HEK293 (cell line): ENCODE data around the gene CD48.

Experiments
- ZBTB1 ChIP-seq: fragments of 450-650 bp; formaldehyde crosslinking; IDR thresholded peaks from 2 replicates; pipeline ENCODE4 v1.5.1; 2016; ENCODE audit warnings: missing biosample characterization, missing genetic modification characterization
- ZNF768 ChIP-seq: fragments of 450-650 bp; formaldehyde crosslinking; IDR thresholded peaks from 2 replicates; pipeline ENCODE4 v1.5.1; 2018; ENCODE audit warnings: missing biosample characterization, mild to moderate bottlenecking, missing genetic modification characterization
- TF ChIP-seq, protein P1 (sequence below): fragments of 450-650 bp; formaldehyde crosslinking; IDR thresholded peaks from 2 replicates; pipeline ENCODE4 v1.5.1; 2016; ENCODE audit warnings: missing biosample characterization, missing genetic modification characterization
- TF ChIP-seq, protein P2 (sequence below): IDR thresholded peaks from 2 replicates; pipeline ENCODE4 v1.6.1; 2011; ENCODE audit warnings: mild to moderate bottlenecking, low read depth, low read length, borderline replicate concordance
- TF ChIP-seq, protein P3 (sequence below): fragments of 450-650 bp; formaldehyde crosslinking; conservative IDR thresholded peaks from 2 replicates; pipeline ENCODE4 v1.5.1; 2016; ENCODE audit warnings: low read depth, missing biosample characterization, missing genetic modification characterization

DNA sequence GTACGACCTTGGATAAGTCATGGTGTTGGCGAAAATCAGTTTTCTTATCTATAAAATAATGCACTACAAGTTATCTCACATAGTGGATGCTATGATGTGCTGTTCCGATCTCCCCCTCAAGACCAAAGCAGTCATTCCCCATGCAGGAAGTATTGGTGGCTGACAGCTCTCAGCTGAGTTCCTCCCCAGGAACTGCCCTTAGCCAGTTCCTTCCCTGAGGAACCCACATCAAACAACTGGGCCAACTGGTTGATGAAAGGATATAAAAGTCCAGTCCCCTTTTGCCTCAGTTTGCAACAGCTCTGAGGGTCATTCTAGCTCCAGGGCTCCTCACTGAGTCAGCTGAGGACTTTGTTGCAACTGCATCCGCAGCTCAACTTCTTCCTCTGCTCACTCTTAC lies 48.7 kb downstream of the CD48 start:
- TF ChIP-seq, protein P1, sequence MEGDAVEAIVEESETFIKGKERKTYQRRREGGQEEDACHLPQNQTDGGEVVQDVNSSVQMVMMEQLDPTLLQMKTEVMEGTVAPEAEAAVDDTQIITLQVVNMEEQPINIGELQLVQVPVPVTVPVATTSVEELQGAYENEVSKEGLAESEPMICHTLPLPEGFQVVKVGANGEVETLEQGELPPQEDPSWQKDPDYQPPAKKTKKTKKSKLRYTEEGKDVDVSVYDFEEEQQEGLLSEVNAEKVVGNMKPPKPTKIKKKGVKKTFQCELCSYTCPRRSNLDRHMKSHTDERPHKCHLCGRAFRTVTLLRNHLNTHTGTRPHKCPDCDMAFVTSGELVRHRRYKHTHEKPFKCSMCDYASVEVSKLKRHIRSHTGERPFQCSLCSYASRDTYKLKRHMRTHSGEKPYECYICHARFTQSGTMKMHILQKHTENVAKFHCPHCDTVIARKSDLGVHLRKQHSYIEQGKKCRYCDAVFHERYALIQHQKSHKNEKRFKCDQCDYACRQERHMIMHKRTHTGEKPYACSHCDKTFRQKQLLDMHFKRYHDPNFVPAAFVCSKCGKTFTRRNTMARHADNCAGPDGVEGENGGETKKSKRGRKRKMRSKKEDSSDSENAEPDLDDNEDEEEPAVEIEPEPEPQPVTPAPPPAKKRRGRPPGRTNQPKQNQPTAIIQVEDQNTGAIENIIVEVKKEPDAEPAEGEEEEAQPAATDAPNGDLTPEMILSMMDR (tag by site-specific recombination), result no peak
- TF ChIP-seq, protein P2, sequence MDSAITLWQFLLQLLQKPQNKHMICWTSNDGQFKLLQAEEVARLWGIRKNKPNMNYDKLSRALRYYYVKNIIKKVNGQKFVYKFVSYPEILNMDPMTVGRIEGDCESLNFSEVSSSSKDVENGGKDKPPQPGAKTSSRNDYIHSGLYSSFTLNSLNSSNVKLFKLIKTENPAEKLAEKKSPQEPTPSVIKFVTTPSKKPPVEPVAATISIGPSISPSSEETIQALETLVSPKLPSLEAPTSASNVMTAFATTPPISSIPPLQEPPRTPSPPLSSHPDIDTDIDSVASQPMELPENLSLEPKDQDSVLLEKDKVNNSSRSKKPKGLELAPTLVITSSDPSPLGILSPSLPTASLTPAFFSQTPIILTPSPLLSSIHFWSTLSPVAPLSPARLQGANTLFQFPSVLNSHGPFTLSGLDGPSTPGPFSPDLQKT, result no peak
- TF ChIP-seq, protein P3, sequence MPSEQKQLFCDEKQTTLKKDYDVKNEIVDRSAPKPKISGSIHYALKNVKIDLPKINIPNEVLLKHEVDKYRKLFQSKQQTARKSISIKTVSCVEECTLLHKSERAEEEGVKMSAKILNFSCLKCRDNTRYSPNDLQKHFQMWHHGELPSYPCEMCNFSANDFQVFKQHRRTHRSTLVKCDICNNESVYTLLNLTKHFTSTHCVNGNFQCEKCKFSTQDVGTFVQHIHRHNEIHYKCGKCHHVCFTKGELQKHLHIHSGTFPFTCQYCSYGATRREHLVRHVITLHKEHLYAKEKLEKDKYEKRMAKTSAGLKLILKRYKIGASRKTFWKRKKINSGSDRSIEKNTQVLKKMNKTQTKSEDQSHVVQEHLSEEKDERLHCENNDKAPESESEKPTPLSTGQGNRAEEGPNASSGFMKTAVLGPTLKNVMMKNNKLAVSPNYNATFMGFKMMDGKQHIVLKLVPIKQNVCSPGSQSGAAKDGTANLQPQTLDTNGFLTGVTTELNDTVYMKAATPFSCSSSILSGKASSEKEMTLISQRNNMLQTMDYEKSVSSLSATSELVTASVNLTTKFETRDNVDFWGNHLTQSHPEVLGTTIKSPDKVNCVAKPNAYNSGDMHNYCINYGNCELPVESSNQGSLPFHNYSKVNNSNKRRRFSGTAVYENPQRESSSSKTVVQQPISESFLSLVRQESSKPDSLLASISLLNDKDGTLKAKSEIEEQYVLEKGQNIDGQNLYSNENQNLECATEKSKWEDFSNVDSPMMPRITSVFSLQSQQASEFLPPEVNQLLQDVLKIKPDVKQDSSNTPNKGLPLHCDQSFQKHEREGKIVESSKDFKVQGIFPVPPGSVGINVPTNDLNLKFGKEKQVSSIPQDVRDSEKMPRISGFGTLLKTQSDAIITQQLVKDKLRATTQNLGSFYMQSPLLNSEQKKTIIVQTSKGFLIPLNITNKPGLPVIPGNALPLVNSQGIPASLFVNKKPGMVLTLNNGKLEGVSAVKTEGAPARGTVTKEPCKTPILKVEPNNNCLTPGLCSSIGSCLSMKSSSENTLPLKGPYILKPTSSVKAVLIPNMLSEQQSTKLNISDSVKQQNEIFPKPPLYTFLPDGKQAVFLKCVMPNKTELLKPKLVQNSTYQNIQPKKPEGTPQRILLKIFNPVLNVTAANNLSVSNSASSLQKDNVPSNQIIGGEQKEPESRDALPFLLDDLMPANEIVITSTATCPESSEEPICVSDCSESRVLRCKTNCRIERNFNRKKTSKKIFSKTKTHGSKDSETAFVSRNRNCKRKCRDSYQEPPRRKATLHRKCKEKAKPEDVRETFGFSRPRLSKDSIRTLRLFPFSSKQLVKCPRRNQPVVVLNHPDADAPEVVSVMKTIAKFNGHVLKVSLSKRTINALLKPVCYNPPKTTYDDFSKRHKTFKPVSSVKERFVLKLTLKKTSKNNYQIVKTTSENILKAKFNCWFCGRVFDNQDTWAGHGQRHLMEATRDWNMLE (tag by site-specific recombination), result no peak
- TF ChIP-seq ZBTB1 (tag by site-specific recombination) (no peak), ZNF768 (tag by site-specific recombination) (no peak)
